ENCODE measurements around the gene UFD1. TPM values are rescaled to one million over a fixed set of nuclear protein-coding genes. Genes with fewer than 3 reads are reported as not detected.

The UFD1 gene
- total RNA-seq, 1 donor from 2014 or later = 41.8 TPM

DNA sequence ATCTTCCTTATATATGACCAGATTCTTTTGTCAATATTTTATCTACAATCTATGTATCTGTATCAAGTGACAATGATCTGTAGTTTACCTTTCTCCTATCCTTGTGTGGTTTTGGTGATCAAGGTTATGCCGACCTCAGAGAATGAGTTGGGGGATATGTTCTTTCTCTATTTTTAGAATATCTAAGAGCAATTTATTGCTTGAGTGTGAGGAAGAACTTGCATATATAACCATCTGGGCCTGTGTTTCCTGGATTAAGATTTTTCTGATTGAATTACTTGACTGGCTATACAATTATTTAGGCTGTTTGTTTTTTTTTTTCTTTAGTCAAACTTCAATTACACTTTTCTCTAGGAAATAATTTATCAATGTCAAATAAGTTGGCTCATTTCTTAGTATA lies 17.5 kb downstream of the UFD1 start:
- H3K4me3 ChIP-seq = no peak overlapping the region
- no peaks in the 10 kb centered on the region for H3K4me1 ChIP-seq
- no peak for DNase-seq
- no peaks in the 10 kb centered on the region for H3K27me3 ChIP-seq (ENCODE audit: low read depth)
- H3K36me3 ChIP-seq = peaks cover 81% of the 10 kb centered on the region
- intact Hi-C loops (cut with micrococcal nuclease) = no loop called here
- no peak overlapping the region for H3K27ac ChIP-seq (replicated peaks)
- H3K9me3 ChIP-seq (replicated peaks) = no peaks in the 10 kb centered on the region
- TF ChIP-seq, protein P1, sequence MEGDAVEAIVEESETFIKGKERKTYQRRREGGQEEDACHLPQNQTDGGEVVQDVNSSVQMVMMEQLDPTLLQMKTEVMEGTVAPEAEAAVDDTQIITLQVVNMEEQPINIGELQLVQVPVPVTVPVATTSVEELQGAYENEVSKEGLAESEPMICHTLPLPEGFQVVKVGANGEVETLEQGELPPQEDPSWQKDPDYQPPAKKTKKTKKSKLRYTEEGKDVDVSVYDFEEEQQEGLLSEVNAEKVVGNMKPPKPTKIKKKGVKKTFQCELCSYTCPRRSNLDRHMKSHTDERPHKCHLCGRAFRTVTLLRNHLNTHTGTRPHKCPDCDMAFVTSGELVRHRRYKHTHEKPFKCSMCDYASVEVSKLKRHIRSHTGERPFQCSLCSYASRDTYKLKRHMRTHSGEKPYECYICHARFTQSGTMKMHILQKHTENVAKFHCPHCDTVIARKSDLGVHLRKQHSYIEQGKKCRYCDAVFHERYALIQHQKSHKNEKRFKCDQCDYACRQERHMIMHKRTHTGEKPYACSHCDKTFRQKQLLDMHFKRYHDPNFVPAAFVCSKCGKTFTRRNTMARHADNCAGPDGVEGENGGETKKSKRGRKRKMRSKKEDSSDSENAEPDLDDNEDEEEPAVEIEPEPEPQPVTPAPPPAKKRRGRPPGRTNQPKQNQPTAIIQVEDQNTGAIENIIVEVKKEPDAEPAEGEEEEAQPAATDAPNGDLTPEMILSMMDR (IDR thresholded peaks at IDR 0.05; ENCODE audit: borderline replicate concordance) = no peak

DNA sequence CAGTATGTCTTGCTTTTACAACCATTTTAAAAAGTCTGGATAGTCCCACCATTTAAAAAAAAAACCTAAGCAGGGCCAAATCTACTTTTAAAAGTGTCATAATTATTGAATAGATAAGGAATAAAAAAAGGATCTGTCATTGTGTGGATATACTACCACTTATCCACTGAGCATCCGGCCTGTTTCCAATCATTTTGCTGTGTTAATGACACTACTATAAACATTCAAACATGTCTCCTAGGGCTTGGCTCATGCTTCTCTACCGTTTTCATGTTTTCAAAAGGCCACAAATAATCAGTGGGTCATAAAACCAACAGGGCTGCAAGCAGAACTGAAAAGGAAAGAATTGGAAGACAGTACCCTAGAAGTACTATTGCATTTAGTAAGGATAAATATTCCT lies 19.0 kb downstream of the UFD1 start:
- peaks cover 81% of the 10 kb centered on the region for H3K36me3 ChIP-seq

DNA sequence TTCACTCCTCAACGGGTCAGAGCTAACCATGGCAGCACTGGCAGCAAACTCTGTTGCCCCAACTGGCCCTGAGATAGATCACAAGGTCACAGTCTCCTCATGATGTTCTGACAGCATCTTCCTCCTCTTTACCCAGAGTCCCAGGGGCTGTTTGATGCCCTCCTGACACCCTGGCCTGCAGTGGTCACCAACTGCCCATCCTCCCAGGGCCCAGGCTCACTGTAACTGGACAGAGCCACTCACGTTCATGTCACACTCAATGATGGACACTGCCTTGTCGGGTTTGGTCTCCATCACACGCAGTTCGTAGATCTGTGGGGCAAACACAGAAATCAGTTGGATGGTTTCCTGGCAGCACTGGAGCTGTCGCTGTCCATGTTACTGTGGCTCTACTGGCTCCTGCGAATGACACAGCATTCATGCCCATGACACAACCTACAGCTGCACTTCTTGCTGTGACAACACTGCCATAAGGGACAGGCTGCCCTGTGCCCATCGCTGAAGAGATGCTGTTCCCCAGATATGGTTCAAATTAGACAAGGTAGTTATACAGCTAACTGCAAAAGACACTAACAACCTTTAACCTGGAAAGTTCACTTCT lies 21.1 kb downstream of the UFD1 start:
- Histone ChIP-seq H3K36me3 (peaks cover 81% of the 10 kb centered on the region), H3K4me1 (no peaks in the 10 kb centered on the region), H3K27ac (replicated peaks) (no peak overlapping the region), H3K9me3 (replicated peaks) (no peaks in the 10 kb centered on the region), H3K4me3 (no peak overlapping the region), H3K27me3 (ENCODE audit: low read depth) (no peaks in the 10 kb centered on the region)
- no peak for DNase-seq
- intact Hi-C loops (cut with micrococcal nuclease) = no loop called here
- TF ChIP-seq, protein P1 (IDR thresholded peaks at IDR 0.05; ENCODE audit: borderline replicate concordance) = no peak

More for the DNA sequence above, 19.0 kb downstream of the UFD1 start:
- Histone ChIP-seq H3K27me3 (ENCODE audit: low read depth) (no peaks in the 10 kb centered on the region), H3K9me3 (replicated peaks) (no peaks in the 10 kb centered on the region), H3K27ac (replicated peaks) (no peak overlapping the region), H3K4me3 (no peak overlapping the region), H3K4me1 (no peaks in the 10 kb centered on the region)
- no peak for DNase-seq
- intact Hi-C loops (cut with micrococcal nuclease) = no loop called here
- TF ChIP-seq, protein P1 (IDR thresholded peaks at IDR 0.05; ENCODE audit: borderline replicate concordance) = no peak

DNA sequence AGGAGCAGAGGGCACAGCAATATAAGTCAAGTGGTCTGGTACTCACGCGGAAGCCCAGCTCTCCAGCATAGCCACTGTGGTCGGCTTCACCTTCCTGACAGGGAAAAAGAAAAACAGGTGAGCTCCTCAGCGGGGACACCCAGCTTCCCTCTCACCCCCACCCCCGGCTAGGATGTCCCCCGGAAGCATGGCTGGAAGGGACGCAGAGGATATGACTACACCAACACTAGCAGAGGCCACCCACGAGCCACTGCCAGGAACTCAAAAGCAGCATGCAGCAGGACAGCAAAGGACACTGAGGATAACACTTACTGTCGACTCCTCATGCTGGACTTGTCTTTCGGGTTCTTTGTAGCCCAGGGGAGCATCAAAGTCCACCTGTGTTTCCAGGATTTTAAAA lies 22.5 kb downstream of the UFD1 start:
- TF ChIP-seq, protein P1 (IDR thresholded peaks at IDR 0.05; ENCODE audit: borderline replicate concordance) = no peak
- Histone ChIP-seq H3K4me3 (no peak overlapping the region), H3K27ac (replicated peaks) (no peak overlapping the region), H3K4me1 (no peaks in the 10 kb centered on the region), H3K27me3 (ENCODE audit: low read depth) (no peaks in the 10 kb centered on the region), H3K36me3 (peaks cover 92% of the 10 kb centered on the region), H3K9me3 (replicated peaks) (no peaks in the 10 kb centered on the region)
- intact Hi-C loops (cut with micrococcal nuclease) = no loop called here
- no peak for DNase-seq

DNA sequence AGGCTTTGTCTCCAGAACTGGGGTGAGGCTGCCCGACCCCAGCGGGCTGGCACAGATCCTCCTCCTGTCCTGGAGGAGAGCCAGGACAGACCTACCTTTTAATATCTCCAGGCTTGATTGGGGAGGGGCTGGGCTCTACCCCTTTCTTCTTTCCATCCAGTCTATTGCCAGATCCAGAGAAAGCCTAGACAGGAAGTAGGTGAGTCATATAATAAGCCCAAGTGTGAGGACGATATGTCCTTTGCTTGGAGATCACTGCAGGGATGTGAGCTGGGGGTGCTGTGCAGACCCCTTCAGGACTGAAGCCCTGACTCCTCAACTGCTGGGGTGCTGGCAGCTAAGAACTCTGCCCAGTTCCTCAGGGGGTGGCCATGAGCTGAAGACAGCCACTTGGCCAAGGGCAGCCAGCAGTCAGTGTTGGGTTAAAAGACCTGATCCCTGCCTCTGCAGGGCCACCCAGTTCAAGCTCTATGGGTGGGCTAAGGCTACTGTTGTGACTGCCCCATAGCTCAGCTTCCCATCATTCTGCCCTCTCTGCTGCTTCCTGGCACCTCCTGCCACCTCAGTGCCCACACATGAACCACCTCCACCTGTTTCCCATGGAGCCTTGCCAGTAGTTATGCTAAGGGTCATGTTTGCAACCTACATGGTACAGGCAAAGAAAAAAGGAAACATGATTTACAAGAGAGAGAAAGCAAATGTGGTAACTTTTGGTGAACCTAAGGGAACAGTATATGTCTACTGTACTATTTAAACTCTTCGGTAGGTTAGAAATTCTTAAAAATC lies 23.2 kb downstream of the UFD1 start:
- peaks cover 90% of the 10 kb centered on the region for H3K36me3 ChIP-seq
- no peak overlapping the region for H3K4me3 ChIP-seq
- no peaks in the 10 kb centered on the region for H3K27me3 ChIP-seq (ENCODE audit: low read depth)
- TF ChIP-seq, protein P1 (IDR thresholded peaks at IDR 0.05; ENCODE audit: borderline replicate concordance) = no peak
- H3K4me1 ChIP-seq = no peaks in the 10 kb centered on the region
- H3K9me3 ChIP-seq (replicated peaks) = no peaks in the 10 kb centered on the region
- DNase-seq = no peak
- intact Hi-C loops (cut with micrococcal nuclease) = no loop called here
- H3K27ac ChIP-seq (replicated peaks) = no peak overlapping the region

Data from left ventricle myocardium inferior (tissue), 1 donor.